Activated T-helper 9 cell treated with anti-CD3 and anti-CD28 coated beads, Interleukin-2, amount 50 U/mL, for 16 hours (primary cell): ENCODE measurements around the gene BASP1.
"Not testable (repeated sequence)": the region's sequence is repeated elsewhere in the genome, so short reads cannot be mapped to it uniquely, and the experiment has no call there.

Experiments used
- DNase-seq: peaks from one replicate; pipeline ENCODE4 v3.0.0-alpha.2; 2020; ENCODE audit warnings: low read depth

BASP1 gene

DNA sequence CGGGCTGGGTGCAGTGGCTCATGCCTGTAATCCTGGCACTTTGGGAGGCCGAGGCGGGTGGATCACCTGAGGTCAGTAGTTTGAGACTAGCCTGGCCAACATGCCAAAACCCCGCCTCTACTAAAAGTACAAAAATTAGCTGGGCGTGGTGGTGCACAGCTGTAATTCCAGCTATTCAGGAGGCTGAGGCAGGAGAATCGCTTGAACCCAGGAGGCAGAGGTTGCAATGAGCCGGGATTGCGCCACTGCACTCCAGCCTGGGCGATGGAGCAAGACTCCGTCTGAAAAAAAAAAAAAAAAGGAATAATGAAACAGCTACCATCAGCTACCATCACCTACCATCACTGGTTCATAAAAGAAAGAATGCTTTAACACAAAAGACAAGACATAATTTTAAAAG, 25.9 kb upstream of the BASP1 start:
- not testable (repeated sequence) for DNase-seq

GRCh38 chr5:17192191-17192590, 25.2 kb upstream of the BASP1 start:
- no peak for DNase-seq

GRCh38 chr5:17196024-17196423, 21.4 kb upstream of the BASP1 start:
- no peak for DNase-seq

DNA sequence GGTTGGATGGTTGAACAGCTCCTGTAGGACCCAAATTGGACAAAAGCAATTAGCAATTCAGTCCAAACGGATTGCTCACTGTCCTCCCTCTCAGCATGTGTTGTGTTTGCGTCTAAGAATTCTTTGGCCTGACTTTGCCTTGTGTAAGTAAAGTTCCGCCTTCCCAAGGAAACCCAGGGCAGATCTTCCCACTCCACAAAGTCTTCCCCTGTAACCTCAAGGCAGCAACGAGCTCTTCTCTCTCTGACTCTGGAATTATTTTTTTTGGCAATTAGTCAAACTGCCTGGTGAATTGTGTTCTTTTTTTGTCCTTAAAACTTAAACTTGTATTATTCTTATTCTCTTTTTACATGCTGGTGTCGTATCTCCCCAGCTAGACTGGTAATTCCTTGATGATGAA, 20.7 kb upstream of the BASP1 start:
- no peak for DNase-seq

- DNase-seq = no peak
Measured at GRCh38 chr5:17203329-17204132, 13.9 kb upstream of the BASP1 start.

- no peak for DNase-seq
Measured at GRCh38 chr5:17204133-17204489, 13.3 kb upstream of the BASP1 start.

DNA sequence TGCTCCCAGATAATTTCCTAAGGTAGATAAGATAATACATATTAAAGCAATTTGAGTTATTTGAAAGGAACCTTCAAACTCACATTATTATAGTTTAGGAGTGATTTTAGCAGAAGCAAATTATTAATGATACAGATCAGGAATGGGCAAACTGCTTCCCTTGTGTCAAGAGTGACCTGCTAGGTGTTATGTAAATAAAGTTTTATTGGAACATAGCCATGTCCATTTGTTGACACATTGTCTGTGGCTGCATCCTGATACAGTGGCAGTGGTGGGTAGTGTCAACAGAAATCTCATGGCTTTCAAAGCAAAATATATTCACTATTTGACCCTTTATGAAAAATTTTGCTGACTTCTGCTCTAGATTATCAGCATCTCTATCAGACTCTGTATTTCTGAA, 11.4 kb upstream of the BASP1 start:
- no peak for DNase-seq

DNA sequence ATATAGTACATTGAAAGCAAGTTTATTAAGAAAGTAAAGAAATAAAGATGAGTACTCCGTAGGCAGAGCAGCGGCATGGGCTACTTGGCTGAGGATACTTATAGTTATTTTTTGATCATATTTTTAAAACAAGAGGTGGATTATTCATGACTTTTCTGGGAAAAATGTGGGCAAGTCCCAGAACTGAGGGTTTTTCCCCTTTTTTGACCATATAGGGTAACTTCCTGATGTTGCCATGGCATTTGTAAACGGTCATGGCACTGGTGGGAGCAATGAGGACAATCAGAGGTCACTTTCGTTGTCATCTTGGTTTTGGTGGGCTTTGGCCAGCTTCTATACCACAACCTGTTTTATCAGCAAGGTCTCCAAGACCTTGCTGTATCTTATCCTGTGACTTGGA, 5.2 kb upstream of the BASP1 start:
- DNase-seq = no peak

- DNase-seq = no peak
Measured at GRCh38 chr5:17212996-17213395, 4.4 kb upstream of the BASP1 start.

GRCh38 chr5:17213938-17214337, 3.5 kb upstream of the BASP1 start:
- DNase-seq = no peak

- no peak for DNase-seq
Measured at GRCh38 chr5:17214893-17215292, 2.5 kb upstream of the BASP1 start.

DNA sequence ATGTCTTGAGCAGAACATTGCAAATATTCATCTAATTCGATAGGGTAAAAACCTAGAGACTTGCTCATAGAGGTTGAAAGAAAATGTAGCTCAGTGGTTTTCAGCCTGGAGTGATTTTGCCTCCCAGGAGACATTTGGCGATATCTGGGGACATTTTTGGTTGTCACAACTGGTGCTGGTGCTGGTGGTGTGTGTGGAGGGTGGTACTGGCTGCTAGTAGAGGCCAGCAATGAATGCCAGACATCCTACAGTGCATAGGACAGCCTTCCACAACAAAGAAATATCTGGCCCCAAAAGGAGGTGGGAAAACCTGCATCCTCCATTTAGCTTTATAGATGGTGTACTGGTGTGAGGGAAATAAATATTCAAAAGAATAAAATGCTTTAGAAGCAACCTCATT, 2.1 kb upstream of the BASP1 start:
- DNase-seq = no peak

DNA sequence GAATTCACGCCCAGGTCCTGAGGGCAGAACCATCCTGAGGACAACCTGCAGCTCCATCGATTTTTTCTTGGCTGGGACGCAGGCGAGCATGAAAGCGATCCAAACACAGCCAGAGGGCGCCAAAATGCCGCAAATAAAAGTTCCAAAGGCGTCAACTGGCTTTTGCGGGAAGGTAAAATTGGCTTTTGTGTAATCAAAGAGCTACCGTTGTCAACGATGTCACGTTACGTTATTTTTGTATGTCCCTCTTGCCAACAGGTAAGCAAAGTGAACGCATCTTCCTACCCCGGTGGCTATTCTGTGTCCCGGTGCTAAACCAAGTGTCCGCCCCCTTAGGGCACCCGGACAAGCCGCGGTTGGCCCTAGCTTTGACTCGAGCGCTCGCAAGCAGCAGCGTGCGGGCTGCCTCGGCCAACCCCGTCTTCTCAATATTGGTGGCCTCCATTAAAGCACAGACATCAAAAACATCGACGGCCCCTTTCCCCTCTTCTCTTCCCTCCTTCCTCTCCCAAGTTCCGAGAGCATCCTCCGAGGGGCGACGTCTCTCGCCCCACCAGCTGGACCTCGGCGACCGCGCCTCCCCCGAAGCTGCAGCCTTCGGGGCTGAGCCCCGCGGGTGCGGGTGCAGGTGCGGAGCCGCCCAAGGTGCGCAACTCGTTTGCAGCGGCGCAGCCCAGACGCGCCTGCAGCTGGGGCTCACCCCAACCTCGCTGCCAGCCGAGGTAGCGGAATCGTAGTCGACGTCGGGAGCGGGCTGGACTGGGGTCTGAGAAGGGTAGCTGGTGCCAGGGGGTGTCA, 1.1 kb upstream of the BASP1 start:
- DNase-seq = no peak

DNA sequence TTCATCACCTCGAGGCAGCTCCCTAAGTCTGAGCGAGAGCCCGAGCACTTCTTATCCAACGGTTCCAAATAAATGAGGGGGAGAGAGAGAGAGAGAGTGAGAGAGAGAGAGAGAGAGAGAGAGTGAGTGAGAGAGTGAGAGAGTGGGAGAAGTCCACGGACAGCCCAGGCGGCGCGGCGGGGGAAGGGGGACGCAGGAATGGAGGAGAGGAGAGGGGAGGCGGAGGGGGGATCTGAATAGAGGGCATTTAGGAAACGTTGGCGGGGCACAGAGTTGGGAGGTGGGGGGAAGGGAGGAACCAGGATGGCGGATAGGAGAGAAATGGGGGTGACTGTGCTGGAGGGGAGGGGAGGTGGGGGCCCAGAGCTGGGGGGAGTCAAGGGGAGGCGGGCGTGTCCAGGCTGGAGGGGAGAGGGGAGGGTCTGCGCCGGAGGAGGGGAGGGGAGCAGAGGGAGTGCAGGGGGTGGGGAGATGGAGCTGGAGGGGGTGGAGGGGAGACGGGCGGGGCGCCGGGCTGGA, 398 bp upstream of the BASP1 start:
- DNase-seq = no peak

DNA sequence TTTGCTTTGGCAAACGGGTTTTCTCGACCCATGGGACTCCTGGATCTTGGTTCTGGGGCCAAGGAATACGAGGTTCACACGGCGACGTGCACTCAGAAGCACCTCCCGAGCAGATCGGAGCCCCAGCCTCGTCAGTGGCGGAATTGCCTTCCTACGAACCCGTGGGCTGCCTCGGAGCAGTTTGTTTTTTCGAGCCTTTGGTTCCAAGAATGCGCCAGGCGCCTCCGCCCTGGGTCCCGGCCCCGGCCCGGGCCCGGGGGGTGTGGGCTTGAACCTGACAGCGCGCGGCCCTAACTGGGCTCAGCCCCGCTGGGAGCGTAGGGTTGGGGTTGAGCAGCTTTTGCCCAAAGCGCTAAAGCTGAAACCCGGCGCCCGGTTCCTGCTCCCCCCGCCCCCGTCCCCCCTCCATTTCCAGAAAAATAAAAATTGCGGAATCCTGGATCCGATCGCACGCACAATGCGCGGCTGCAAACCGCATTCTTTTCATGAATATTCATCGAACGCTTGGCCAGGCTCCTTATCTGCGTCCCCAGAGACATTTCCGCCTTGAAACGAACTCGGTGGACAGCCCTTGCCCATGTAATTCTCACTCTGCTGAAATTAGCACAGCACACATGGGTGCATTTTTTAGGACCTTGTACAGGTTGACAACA, 1.0 kb downstream of the BASP1 start:
- no peak for DNase-seq

DNA sequence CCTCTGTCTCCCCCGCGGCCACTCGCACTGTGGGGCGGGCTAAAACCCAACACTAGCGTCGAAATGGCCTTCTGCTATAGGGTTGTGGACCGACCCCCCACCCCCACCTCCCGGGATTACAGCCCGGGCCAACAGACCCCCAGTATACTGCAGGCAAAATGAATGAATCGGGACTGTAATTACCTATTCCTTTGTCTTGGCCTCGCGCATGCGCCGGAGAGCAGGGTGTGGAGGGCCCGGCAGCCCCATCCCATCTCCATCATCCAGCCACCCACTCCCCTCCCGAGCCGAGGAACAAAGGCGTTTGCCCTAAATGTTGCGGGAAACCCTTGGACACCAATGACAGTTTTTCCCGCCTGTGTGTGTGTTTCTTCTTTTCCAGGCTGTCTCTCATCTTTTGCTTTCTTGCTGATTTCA, 1.6 kb downstream of the BASP1 start:
- DNase-seq = no peak

DNA sequence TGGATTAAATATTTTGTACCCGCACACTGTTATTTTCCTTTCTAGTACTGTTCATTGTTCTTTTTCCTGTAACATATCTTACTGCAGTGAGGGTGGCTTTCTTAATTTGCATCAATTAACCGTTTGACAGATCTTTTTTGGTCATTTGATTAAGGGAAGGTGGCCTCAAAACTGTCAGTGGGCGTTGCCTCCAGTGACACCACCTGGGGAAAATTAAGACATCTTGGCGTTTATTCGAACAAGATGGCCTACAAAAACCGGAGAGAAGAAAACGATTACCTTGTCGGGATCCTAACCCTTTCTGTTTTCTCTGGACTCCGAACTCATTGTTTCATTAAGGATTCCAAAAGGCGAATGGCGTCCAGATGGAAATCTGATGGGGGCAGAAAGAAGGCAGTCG, 2.0 kb downstream of the BASP1 start:
- no peak for DNase-seq

GRCh38 chr5:17219992-17220391, 2.6 kb downstream of the BASP1 start:
- no peak for DNase-seq

GRCh38 chr5:17220469-17220868, 3.0 kb downstream of the BASP1 start:
- DNase-seq = no peak

DNA sequence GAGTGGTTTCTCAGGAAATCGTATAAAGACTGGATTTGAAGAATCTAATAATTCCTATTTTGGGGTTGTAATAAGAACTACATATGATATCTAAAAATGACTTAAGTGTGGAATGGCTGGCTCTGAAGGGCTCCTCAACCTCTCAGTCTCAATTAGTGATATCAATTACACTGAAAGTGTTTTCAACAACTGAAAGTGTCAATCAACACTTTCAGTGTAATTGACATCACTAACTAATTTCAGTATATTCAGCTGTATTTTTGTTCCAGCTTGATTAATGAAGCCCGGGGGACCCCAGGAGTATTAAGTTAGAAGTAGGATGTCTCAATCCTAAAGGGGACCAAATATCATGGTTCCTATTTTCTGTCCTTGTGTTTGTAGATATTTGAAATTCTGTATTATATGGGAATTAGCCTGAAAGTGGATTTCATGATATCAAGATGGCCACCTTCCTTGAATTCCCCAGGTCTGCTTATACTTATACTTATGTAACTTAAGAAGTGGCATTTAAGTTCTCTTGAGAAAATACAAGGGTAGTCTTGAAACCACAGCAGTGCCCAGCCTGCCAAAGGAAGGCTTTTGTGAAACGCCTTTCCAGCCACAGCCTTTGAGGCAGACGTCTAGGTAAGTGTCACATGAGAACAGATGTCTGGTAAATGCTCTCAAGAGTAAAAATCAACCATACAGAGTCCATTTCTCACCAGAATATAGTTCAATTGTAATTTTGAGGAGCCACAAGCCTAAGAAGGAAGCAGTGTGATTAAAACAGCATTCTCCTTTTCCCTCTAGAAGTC, 4.6 kb downstream of the BASP1 start:
- no peak for DNase-seq

DNA sequence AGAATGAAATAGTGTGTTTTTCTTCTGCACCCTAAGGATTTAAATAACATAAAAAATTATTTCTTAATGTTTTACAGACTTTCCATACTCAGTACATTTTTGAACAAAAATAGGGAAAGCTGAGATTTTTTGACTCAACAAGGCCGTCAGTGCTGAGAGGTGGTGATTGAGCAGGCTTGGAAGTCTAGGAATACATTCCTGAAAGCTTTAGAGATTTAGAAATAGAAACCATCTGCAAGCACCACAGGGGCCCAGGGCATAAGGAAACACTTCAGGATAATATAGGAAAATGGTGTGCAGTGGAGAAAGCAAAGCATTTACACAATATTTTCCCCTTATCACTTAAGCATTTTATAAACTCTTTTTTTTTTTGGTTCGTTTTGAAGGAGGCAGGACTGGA, 5.2 kb downstream of the BASP1 start:
- DNase-seq = no peak
